Femur (tissue), 1 donor: ENCODE results near the gene MYF6.
A peak's percentile ranks its signal among the peaks of the same experiment; 100 is the strongest.

Experiments used
- DNase-seq: peaks from one replicate; pipeline ENCODE4 v3.0.0-alpha.2; 2017

Gene MYF6

DNA sequence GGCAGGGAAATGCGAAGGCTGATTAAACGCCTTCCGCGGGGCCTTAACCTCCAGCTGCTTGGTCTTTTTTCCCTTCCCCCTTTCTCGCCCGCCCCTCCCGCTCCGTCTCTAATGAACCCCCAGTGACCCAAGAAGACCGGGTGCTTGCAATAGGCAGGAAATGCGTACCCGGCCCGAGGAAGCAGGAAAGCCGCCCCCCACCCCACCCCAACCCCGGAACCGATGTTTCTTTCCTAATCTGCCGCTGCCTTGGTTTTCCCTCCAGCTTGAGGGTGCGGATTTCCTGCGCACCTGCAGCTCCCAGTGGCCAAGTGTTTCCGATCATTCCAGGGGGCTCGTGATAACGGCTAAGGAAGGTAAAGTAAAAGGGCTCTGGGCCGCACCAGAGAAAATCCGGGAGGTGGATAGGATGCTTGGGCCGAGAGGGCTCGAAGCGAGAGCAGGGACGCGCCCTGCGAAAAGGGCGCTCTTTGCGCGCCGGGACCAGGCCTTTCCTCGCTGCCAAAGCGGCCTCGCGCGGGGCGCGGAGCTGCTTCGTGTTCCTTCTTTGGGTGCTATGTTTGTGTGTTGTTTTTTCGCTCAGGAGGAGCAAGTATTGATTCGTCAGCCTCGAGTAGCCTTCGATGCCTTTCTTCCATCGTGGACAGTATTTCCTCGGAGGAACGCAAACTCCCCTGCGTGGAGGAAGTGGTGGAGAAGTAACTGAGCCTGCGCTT lies 983 bp downstream of the MYF6 start:
- peak; percentile 49 for DNase-seq

DNA sequence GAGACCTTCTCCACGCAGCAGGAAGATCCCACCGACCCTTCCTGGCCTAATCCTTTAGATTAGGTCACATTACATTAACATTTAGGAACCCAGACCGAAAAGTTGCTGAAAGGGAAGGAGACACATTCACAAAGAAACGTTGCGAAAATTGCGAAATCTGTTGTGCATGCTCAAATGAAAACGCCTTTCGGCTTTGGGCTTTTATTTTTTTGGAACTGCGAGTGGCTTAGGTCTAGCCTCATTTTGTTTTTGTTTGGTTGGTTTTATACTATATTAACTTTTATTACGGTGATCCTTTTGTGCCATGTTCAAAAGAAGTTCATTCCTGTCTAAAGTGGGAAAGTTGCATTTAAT lies 1.5 kb downstream of the MYF6 start:
- DNase-seq: no peak

DNA sequence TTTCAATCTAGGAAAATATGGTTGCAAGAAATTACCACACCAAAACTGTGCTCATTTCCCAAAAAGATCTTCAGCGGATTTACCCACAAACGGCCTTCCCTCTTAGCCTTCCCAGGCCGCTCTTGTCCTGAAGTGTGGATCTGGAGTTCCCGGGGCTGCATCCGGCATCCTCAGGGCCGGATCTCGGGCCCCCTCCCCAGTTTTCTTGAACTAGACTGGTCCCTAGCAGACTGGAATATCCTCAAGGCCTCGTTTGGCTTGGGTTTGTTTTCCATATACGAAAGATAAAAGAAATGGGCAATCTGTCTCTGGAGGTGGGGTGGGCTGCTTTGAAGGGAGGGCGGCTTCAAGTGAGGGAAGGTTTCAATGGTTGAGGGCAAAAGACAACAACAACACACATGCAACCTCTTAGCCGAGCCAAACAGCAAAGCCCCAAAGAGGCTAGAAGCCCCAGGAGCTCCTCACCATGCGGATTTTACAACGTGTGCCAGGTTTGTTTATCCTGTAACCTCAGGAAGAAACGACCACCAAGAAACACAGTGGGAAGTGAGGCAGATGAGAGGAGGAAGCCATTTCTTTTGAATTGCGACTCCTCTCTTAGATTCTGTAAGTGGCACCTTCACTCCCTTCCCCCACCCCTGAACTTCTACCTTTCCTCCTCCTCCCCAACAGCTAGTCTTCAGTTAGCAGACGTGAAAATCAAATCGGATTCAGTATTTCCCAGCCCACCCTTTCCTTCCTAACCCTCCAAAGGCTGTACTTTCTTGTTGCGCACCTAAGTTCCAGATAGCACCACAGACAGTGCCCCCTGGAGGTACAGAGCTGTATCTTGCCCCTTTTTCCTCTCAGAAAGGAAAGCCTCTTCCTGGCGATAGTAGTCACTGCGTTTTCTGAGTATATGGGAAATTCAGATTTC lies 2.6 kb downstream of the MYF6 start:
- peak; percentile 19 for DNase-seq

DNA sequence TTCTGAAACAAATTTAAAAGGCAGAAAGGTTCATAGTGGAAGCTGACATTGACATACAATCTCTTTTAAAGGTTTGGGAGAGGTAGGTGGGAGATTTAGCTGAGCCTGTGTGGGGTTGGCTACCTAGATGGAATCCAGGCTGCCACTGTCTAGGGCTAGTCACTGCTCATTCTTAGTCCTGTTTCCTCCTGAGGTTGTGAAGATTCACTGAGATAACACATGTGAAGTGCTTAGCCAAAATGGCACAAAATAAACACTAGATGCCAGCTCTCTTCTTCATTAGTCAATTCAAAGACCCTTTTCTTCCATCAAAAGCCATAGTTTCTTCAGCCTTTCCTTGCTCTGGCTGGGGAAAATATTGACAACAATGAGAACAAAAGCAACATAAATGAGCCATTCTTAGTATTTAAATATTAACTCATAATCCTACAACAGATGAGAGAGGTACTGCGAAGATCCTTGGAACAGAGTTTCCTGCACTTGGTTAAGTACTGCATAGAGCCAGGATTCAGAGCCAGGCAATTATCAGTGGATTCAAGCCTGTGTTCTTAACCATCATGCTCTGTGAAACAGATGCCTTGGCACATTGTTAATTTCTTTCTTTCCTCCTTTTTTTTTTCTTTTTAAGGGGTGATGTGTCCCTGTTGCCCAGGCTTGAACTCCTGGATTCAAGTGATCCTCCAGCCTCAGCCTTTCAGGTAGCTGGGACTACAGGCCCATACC lies 3.5 kb downstream of the MYF6 start:
- no peak for DNase-seq

DNA sequence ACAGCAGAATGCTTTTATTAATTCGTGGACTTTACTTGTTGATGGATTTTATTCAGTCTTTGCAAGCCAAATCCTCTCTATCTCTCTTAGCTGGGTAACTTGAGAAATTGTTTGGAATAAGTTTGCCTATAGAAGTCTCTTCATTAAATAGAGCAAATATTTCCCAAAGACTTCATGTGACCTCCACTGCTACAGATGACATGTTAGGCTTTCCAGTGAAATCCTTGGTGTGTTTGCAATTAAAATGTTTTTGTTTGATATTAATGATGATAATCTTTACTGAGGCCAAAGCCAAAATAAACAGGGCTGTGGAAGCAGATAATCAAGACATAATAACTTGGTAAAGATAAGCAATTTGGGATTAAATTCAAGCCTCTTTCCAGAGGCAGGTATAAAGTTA lies 4.4 kb downstream of the MYF6 start:
- no peak for DNase-seq

DNA sequence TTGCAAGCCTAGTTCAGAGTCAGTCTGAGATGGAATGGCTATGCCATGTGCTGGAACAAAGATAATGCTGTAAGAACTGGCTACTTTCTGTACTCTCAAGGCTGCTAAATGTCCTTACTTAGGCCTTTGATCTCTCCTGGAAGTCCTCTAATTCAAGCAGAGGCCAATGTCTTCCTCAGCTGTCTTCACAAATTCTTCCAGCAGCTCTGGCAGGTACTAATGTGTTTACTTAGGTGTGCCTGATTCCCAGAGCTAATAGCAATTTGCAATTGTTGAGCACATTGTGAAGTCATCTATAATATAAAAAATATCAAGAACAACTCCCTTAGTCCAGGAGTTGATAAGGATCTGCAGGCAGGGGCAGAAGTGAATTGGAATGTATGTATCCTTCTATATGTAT lies 5.4 kb downstream of the MYF6 start:
- no peak for DNase-seq

DNA sequence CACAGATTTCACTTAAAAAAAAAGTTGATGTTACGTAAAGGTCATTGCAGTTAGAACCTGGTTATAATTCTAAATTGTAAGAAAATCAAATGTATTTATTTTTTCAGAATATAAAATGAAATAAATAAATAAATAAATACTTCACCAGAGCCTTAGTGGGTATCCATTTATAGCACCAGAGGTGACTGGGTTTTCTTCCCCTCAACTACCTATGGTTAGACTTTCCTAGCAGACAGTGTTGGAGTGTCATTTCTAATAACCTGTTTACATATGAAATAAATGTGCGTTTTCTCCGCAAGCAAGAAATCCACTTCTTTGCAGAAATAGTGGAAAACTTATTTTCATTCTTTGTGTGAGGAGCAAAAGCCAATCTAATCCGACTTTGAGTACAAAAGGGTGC lies 6.0 kb downstream of the MYF6 start:
- no peak for DNase-seq

DNA sequence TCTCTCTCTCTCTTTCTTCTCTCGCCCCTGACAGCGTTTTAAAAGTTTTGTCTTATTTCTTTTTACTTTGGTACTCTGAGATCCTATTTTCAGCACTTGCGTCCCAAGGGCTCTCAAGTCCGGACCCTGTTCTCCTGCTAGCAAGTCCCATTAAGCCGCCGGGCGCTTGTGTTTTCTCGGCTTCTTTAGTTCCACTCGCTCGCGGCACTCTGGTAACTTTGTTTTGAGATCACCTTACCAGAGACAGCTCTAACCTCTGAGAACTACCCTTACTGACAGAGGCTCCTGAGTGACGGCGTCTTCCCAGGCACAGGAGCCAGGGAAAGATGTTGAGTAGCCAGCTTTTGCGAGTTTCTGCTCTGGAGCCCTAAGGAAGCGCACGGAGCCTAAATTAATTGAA lies 6.6 kb downstream of the MYF6 start:
- DNase-seq: peak; percentile 26

DNA sequence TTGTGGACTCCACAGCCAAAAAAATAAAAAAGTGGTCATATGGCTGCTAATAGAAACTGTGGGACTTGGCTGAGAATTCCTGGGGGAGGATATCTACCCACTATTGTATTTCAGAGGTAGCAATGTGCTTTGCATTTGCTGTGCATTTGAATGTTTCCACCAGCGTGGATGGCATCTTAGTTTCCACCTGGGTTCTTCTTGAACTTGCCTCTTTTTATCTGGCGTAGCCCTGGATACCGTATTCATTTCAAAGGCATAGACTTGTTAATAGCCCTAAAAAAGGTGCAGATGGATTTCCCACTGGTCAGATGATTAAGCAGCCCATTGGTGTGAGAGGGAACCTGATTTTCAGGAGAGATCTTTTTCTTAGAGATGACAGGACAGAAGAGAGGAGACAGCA lies 7.4 kb downstream of the MYF6 start:
- DNase-seq: no peak

DNA sequence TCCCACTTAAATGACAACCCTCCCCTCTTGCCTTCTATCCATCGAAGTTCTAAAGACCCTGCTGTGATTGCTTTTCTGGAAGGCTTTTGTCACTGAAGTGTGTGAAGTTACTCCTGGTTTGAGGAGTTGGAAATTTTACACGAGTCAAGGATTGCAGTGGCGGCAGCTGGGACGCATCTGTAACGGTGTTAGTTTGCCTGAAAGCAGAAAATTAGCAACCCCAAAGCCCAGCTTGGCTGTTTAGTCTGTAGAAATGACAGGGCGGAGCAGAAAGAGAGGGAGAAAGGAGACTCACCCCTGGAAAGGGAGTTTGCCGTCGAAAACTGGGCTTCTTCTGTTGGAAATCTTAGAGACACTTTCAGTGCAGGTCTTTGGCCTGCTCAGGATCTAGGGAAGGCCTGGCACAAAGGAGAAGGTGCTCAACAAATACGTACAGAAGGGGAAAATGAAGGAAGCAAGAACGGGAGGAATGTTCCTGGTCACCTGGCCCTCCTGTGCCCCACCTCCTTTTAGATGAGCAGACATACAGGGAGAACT lies 8.3 kb downstream of the MYF6 start:
- DNase-seq: no peak

DNA sequence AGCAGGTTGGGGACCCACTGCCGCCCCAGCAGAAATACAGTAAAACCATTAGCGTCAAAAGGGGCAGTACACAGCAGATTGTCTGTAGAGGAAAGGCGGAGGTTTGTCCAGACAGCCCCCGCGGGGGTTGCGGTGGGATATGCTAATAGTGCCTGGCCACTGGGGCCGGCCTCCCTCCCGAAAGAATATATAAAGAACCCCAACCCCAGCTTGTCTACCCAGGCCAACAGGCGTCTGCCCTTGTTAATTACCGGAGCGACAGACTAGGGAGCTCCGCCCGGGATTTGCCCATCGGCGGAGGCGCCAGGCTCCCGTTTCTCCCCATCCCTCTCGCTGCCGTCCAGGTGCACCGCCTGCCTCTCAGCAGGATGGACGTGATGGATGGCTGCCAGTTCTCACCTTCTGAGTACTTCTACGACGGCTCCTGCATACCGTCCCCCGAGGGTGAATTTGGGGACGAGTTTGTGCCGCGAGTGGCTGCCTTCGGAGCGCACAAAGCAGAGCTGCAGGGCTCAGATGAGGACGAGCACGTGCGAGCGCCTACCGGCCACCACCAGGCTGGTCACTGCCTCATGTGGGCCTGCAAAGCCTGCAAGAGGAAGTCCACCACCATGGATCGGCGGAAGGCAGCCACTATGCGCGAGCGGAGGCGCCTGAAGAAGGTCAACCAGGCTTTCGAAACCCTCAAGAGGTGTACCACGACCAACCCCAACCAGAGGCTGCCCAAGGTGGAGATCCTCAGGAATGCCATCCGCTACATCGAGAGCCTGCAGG lies 9.4 kb downstream of the MYF6 start, which contains the start of gene MYF5:
Gene MYF5 (plus strand): TSS at position 217 of the 774 bp plus-strand sequence. CDS start 152 bp downstream, at position 369.
- peak; percentile 58 for DNase-seq

DNA sequence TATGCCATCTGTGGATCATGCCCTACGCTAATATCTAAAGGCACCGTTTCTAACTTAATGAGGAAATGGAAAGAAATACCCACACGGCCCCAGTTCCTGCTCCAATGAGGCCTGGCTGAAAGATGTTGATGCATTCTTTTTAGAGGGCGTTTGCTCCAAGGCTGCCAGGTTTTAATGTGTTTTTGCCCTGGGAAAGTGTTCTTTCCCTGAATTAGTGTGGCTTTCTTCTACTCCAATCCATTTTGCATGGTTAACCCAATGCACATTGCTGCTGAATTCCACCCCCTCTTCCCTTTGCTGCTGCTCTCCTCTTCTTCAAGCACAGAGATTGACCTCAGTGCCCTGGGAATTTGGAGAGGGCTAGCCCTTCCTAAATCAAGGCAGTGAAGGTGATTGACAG lies 10.4 kb downstream of the MYF6 start:
- DNase-seq: no peak

DNA sequence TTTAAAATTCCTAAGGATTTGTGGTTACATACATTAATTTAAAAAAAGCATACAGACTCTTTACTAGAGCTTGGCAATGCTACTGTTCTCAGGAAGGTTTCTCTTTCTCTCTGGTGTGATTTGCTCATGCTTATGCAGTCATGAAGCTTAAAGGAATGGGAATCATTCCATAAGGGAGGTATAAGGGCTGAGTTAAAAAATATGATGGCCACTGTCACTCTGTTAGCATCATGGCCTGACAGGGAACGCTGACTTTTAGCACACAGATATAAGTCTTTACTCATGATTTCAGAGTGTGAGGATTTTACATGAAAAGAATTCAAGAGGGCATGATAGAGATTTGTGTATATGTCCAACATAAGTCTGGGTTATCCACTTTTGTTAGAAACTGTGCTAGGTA lies 13.1 kb downstream of the MYF6 start:
- DNase-seq: no peak

DNA sequence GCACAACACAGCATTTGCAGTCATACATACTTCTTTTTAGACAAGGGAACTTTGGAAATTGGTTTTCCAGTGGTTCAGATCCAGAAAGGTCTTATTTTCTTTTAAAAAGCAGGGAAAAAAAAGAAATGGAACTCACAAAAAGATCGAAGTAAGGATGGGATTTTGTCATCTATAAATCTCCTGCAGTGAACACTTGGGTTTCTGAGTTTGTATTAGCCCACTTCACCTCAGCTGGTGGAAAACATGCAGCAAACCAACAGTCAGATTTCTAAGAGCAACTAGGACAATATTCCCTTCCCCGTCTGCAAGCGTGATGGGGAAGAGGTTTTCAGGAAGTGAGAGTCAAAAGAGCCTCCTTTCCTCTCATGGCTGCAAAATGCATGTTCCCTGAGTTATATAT lies 13.9 kb downstream of the MYF6 start:
- no peak for DNase-seq

DNA sequence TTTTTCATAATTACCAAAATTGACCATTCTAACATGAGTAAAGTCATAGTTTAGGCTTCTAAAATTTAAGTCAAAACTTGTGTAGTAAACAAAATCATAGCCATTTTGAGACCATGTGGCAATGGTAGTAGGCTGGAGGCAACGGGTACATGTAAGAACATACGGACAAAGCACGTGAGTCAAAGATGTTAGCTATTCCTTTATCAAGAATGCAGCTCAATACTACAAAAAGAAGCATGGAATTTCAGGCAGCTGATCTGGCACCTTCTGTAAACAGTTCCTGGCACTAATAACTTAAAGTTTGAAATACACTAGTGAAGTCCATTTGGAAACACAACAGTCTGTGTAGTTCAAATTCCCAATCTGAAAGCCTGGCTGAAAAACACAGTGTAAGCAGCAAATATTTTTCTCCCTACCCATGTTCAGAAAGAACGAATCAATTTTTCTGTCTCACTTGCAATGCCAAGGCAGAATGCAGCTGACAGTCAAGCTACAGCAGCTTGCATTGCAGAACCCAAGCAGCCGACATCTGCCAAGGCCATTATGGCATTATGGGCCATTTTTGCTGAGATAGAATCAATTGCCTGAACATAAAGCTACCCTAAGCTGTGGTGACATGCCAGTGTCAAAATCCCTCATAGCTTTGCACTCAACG lies 38.5 kb downstream of the MYF6 start:
- peak; percentile 43 for DNase-seq

DNA sequence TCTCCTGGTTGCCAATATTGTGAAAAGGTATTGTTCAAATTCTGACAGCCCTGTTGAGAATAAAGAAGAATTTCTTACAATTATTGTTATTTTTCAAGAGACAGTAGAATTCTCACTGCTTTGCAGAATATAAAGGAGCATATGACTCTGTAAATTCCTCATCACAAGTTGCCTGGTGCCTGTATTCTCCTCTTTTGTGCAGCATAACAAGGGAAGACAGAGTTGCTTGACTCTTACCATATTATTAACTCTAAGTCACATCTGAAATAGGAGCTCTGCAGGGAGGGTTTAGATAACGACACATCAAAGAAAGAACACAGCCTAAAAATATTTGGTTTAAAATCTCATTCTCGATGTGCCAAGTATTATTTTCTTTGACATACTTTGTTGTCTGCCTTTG lies 40.4 kb downstream of the MYF6 start:
- no peak for DNase-seq

DNA sequence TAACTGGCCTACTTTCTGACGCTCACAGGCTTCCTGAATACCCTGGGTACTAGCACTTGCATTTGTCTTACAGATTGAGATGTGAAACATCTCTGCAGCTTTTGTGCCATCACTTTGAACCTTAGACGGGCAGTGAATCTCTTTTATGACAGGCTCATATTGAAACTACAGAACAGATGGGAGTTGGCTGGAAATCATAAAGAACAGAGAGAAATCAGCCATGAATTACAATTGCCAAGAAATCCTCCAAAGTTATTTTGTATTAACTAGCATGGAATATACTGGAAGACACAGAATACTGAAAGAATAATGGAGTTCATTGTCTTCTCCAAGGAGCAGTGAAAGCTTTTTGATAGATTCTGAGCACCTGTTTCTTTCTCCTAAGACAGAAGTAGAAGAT lies 42.0 kb downstream of the MYF6 start:
- no peak for DNase-seq

DNA sequence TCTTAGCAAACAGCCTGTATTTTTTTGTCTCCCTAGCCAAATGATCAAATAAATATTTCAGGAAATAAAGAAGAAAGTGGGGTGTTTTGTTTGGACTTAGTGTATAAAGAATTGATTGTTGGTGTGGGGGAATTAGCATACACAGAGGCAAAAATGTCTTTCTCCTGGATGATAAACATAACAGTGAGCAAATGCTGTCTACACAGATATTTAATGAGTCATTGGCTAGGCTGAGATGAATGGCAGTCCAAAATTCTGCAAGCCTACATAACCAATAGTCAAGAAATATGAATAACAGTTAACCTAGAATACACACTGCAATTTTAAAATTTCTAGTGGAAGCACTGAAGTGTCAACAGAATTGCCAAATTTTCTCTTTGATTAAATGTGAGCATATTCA lies 45.0 kb downstream of the MYF6 start:
- DNase-seq: no peak

DNA sequence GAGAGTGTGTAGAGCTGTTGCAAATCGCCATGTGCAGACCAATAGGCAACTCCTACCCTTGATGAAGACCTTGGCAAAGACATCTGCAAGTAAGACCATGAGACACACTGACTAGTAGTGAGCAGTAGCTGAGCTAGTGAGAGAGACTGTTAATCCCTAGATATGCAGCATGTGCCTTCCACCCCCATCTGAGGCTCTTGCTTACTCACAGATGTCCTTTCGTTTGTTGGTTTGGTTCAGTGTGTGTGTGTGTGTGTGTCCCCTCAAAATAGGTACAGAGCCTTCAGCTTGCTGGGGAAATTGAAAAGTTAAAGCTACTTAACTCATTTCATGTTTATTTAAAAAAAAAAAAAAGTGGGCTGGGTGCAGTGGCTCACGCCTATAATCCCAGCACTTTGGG lies 46.8 kb downstream of the MYF6 start:
- DNase-seq: no peak

DNA sequence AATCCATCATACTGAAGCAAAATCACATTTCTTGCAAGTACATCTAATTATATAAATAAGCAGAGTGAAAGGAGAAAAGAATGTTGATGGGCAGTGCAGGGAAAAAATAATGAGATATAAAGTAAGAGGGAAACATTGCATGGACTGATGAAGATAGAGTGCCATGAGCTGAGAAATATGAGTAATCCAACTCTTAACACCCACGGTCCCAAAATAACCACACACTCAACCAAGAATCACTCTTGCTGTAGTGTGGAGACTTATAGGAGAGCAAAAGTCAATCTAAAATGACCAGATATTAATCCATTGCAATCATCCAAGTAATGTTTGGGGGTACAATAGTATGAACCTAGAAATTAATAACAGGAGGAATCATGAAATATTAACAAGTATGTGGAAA lies 49.4 kb downstream of the MYF6 start:
- DNase-seq: no peak
